Skeletal muscle satellite cell (primary cell): ENCODE data around the gene GALNT18.

Source experiments
- H3K27me3 ChIP-seq: 2 replicates; pipeline ENCODE4 v1.7.0; 2013; ENCODE audit warnings: low read length; ENCODE audit not compliant: control insufficient read depth, insufficient read depth
- H3K36me3 ChIP-seq: 2 replicates; pipeline ENCODE4 v1.7.0; 2013; ENCODE audit warnings: mild to moderate bottlenecking, control low read depth, low read length; ENCODE audit not compliant: insufficient read depth
- H3K4me1 ChIP-seq: 2 replicates; pipeline ENCODE4 v1.7.0; 2013; ENCODE audit warnings: low read length; ENCODE audit not compliant: control insufficient read depth, insufficient read depth
- H3K4me2 ChIP-seq: 2 replicates; pipeline ENCODE4 v1.7.0; 2013; ENCODE audit warnings: mild to moderate bottlenecking, low read length
- H3K4me3 ChIP-seq: 2 replicates; pipeline ENCODE4 v1.7.0; 2013; ENCODE audit warnings: low read length
- H3K9ac ChIP-seq: 2 replicates; pipeline ENCODE4 v1.7.0; 2013; ENCODE audit warnings: mild to moderate bottlenecking, low read depth, low read length, moderate library complexity
- H3K9me3 ChIP-seq: replicated peaks from 2 replicates; pipeline ENCODE4 v1.7.0; 2013; ENCODE audit warnings: mild to moderate bottlenecking, control low read depth, low read length

The GALNT18 gene

GRCh38 chr11:11409901-11410300 lies 211.9 kb downstream of the GALNT18 start:
- Histone ChIP-seq H3K36me3 (no peaks in the 10 kb centered on the region), H3K4me3 (no peak overlapping the region), H3K4me2 (no peak overlapping the region), H3K27me3 (peaks cover 77% of the 10 kb centered on the region), H3K9me3 (no peaks in the 10 kb centered on the region), H3K4me1 (peaks cover 6% of the 10 kb centered on the region), H3K9ac (no peak overlapping the region)

GRCh38 chr11:11409224-11409623 lies 212.6 kb downstream of the GALNT18 start:
- Histone ChIP-seq H3K4me1 (peaks cover 9% of the 10 kb centered on the region), H3K36me3 (no peaks in the 10 kb centered on the region), H3K9ac (no peak overlapping the region), H3K4me3 (no peak overlapping the region), H3K27me3 (peaks cover 84% of the 10 kb centered on the region), H3K9me3 (no peaks in the 10 kb centered on the region), H3K4me2 (no peak overlapping the region)

- no peaks in the 10 kb centered on the region for H3K36me3 ChIP-seq
- H3K4me1 ChIP-seq = peaks cover 12% of the 10 kb centered on the region
- no peaks in the 10 kb centered on the region for H3K9me3 ChIP-seq
- no peak overlapping the region for H3K9ac ChIP-seq
- no peak overlapping the region for H3K4me3 ChIP-seq
- H3K4me2 ChIP-seq = no peak overlapping the region
- H3K27me3 ChIP-seq = peaks cover 90% of the 10 kb centered on the region
Observed at GRCh38 chr11:11408436-11409221, 213.2 kb downstream of the GALNT18 start.

DNA sequence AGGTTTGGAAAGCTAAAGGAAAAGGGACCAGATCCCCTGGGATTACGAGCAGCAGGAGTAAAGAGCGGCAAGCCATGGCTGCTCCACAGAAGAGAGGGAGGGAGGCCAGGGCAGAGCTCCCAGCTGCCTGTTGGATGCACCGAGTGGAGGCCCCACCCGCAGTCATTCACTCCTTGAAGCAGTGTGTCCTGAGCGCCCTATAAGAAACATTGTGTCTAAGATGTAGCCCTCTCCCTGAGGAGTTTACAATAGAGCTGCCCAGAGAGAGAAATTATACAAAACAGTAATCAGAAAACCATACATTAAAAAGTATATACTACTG lies 214.1 kb downstream of the GALNT18 start:
- Histone ChIP-seq H3K36me3 (no peaks in the 10 kb centered on the region), H3K4me3 (no peak overlapping the region), H3K4me1 (peaks cover 12% of the 10 kb centered on the region), H3K9me3 (no peaks in the 10 kb centered on the region), H3K27me3 (peaks cover 92% of the 10 kb centered on the region), H3K9ac (no peak overlapping the region), H3K4me2 (no peak overlapping the region)

DNA sequence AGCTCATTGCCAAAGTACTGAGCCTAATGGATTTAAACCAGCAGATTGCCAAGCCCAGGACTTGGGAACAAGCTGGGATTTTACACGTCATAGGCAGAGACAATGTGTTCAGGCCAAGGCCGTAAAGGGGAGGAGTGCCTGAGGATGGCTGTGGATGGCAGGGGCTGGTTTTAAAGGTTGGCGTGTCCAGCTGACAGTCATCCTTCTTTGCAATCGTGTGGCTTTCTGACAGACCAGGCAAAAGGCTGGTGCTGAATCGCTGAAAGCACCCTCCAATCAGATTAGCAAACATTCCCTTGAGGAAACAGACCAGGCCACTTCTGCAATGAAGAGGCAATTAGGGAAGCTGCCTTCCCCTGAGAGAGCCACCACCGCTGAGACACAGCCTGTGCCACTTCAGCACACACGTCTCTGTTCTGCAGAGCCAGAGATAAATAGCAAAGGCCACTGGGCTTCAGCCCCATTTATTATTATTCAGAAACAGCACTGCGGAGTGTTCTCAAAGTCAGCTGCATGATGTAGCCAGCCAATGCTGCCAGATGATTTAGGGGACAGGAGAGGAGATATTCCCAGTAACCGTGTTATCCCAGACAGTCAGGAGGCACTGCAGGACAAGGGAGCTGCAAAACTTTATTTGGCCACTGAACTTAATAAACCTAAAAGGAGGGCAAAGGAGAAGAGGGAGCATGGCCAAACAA lies 214.6 kb downstream of the GALNT18 start:
- Histone ChIP-seq H3K27me3 (peaks cover 92% of the 10 kb centered on the region), H3K36me3 (no peaks in the 10 kb centered on the region), H3K9me3 (no peaks in the 10 kb centered on the region), H3K4me2 (no peak overlapping the region), H3K9ac (no peak overlapping the region), H3K4me3 (no peak overlapping the region), H3K4me1 (peaks cover 12% of the 10 kb centered on the region)

- H3K4me2 ChIP-seq = no peak overlapping the region
- no peaks in the 10 kb centered on the region for H3K36me3 ChIP-seq
- peaks cover 92% of the 10 kb centered on the region for H3K27me3 ChIP-seq
Observed at GRCh38 chr11:11406652-11407051, 215.2 kb downstream of the GALNT18 start.

DNA sequence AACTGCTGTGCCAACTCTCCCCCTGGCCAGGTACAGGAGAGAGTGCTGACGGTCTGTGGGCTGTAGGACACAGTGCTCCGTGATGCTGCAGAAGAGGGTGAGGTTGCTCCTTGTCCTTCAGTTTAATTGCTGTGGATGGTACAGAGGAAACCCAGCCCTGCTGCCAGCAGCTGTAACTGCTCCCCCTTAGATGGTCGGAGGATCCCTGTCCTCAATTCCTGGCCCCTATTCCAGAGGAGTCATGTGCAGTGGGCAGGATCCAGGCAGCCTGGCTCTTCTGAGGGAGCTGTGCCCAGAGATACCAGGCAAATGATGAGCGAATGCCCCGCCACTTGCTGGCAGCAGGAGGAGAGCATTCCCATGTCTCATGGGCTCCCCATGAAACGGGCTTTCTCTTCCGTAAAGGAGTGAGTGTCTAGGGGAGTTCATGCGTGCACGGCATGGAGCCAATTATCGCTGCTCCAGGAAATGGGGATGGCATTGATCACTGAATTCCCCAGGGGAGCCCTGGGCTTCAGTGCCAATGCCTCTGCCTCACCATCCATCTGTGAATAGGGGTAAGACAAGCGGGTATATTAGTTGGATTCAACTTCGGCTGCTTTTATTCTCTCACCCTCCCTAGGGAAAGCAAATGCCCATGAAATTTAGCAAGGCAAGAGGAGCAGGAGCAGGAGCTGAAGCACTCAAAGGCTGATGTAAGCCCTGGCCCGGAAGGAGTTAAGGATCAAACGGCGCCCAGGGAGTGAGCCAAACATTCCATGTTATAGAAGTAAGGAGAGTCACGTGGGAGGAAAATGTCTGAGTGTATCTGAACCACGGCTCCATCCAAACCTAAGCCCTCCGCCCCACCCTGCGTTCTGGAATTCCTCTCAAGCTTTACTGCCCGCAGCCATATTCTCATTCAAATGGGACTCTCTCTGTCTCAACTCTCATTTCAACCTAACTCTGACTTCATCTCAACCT lies 217.8 kb downstream of the GALNT18 start:
- H3K4me1 ChIP-seq = peaks cover 10% of the 10 kb centered on the region
- H3K9ac ChIP-seq = no peak overlapping the region
- H3K4me2 ChIP-seq = no peak overlapping the region
- peaks cover 83% of the 10 kb centered on the region for H3K27me3 ChIP-seq
- H3K4me3 ChIP-seq = no peak overlapping the region
- no peaks in the 10 kb centered on the region for H3K36me3 ChIP-seq
- H3K9me3 ChIP-seq = no peaks in the 10 kb centered on the region

More at GRCh38 chr11:11406652-11407051, 215.2 kb downstream of the GALNT18 start:
- Histone ChIP-seq H3K9me3 (no peaks in the 10 kb centered on the region), H3K9ac (no peak overlapping the region), H3K4me1 (peaks cover 12% of the 10 kb centered on the region), H3K4me3 (no peak overlapping the region)

DNA sequence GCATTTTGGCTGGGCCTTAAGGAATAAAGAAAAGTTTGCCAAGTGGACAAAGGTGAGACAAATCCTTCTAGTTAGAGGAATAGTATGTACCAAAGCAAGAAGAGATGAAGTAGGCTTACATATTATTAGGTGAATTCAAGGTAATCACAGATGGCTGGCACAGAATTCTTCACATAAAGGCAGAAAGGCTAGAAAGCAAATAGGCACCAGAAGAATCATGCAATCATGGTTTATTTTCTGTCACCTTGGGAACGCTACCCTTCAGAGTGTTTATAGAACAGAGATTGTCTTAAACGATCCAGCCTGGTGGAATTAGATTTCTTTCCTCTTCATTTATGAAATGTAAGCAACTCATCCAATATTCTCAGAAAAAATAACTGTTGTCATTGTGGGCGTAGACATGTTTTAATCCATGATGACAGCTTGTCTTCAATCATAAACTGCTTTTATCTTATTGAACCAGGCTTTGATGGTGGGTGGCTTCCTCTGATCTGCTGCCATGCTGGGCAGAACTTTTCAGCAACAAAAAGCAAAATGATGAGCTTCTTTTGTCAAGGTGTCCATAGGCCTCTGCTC lies 219.8 kb downstream of the GALNT18 start:
- Histone ChIP-seq H3K4me3 (no peak overlapping the region), H3K27me3 (peaks cover 76% of the 10 kb centered on the region), H3K4me2 (no peak overlapping the region), H3K36me3 (no peaks in the 10 kb centered on the region), H3K9me3 (no peaks in the 10 kb centered on the region), H3K9ac (no peak overlapping the region), H3K4me1 (peaks cover 6% of the 10 kb centered on the region)

DNA sequence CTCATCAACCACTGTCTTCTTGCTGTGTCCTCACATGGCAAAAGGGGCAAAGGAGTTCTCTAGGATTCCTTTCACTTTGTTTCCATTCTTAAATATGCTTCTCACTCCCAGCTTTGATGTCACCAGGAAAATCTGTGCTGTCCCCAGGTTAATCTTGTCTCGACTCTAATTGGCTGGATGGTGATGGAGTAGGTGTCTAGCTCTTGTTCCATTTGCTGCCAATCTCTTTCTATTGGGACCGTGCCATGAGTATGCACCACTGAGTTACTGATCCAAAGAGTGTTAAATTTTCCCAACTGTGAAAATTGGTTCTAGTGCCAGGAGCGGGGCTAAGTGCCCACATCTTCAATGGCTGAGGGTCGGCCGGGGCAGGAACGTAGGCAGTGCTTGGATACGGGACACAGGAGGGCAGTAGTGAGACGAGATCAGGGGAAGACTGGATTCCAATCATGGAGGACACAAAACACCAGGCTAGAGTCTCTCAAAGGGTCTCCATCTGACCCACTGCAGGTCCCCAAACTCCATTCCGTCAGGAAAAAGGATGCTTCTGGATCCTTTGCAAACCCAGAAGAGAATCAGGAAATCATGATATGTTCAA lies 221.1 kb downstream of the GALNT18 start:
- Histone ChIP-seq H3K9ac (no peak overlapping the region), H3K9me3 (no peaks in the 10 kb centered on the region), H3K36me3 (no peaks in the 10 kb centered on the region), H3K4me1 (peaks cover 18% of the 10 kb centered on the region), H3K27me3 (peaks cover 64% of the 10 kb centered on the region), H3K4me2 (no peak overlapping the region), H3K4me3 (no peak overlapping the region)

- Histone ChIP-seq H3K4me3 (no peak overlapping the region), H3K9ac (no peak overlapping the region), H3K36me3 (no peaks in the 10 kb centered on the region), H3K9me3 (no peaks in the 10 kb centered on the region), H3K4me1 (peaks cover 21% of the 10 kb centered on the region), H3K27me3 (peaks cover 58% of the 10 kb centered on the region), H3K4me2 (no peak overlapping the region)
Observed at GRCh38 chr11:11400121-11400520, 221.7 kb downstream of the GALNT18 start.

DNA sequence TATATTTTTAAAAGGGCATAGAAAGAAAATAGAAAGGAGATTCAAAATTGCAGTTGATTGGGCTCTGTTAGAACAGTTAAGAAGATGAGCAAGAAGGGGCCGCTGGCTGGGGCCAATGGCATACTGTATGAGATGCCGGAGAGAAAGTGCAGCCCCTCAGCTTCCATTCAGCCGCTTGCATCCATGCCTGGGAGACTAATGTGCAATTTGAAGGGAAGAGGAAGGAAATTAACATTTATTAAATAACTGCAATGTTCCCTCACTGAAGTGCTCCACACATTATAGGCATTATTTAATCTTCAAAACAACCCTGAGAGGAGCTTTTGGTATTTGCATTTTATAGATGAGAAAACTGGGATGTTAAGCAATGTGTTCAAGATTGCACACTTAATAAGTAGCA lies 224.0 kb downstream of the GALNT18 start:
- Histone ChIP-seq H3K4me1 (peaks cover 15% of the 10 kb centered on the region), H3K4me2 (no peak overlapping the region), H3K4me3 (no peak overlapping the region), H3K27me3 (peaks cover 34% of the 10 kb centered on the region), H3K36me3 (no peaks in the 10 kb centered on the region), H3K9me3 (no peaks in the 10 kb centered on the region), H3K9ac (no peak overlapping the region)
